NOMO-1 treated with DMSO at 0.1 percent for 48 hours (cell line): ENCODE measurements around the gene SGMS1.
"Not testable (repeated sequence)": the region's sequence is repeated elsewhere in the genome, so short reads cannot be mapped to it uniquely, and the experiment has no call there.

Source experiments
- DNase-seq: peaks from one replicate; lab custom pipeline; 2025; ENCODE audit not compliant: unreplicated experiment; lab: John Stamatoyannopoulos, UW

The SGMS1 gene

GRCh38 chr10:50582766-50583762, 40.7 kb downstream of the SGMS1 start:
- DNase-seq = no peak

- DNase-seq = no peak
Measured at GRCh38 chr10:50582046-50582445, 41.7 kb downstream of the SGMS1 start.

GRCh38 chr10:50580262-50580891, 43.4 kb downstream of the SGMS1 start:
- DNase-seq = no peak

- DNase-seq = no peak
Measured at GRCh38 chr10:50579491-50580261, 44.1 kb downstream of the SGMS1 start.

DNA sequence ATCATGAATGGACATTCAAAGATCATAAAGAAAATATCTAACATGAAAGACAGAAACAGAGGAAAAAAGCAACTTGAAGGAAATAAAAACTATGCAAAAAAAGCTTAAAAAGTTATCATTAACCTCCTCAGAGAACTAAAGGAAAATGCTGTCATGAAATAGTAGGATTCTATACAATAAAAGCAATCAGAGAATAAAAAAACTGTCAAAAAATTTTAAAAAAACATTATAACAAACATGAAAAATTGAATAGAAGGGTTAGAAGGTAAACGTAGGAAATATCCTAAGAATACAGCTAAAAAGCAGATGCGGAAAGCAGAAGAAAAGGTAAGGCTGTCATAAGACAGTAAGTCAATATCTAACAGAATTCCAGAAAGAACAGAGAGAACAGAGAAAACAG, 44.8 kb downstream of the SGMS1 start:
- DNase-seq = no peak

DNA sequence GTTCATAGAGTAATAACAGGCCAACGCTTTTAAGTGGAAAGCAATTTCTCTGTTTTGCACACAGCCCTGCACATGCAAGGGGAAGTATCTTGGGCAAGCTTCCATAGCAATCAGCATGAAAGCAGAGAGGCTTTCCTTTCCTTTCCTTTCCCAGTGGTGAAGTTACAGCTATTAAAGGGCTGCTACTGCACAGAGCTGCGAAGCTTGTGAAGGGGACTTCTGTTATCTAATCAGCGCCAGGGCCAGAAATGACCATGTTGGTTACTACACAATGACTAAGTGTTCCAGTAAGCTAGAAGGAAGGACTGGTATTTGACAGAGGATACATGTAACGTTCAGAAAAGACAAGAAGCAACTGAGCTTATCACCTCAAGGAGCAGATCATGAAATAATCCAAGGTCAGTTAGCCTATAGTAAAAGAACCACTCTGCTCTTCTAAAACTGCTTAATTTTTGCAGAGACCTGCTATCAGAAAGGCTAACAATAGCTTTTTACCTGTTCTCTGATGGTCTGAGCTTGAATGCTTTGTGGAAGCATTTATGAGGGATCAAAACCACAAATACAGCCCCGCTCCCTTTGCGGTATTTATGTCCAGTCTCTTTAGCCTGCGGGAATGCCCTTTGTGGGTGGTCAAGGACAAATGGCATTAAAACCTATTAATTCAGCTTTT, 45.9 kb downstream of the SGMS1 start:
- DNase-seq = peak; percentile 53

DNA sequence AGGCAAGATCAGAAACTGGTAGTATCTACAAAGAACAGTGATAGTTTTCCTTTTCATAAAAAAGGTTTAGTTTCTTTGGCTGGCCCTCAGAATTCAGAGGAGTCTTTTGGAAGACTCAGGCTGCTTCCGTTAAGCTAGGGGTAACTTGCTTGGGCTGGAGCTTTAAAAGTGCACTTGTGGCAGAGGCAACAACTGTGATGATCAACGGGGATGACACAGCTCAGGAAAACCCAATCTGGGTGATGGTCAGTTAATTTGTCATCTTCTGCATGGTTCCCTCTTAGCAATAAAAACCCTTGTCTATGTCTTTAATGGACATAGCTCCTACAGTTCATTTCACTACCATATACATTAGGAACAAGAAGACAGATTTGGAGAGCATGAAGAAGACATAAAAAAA, 46.7 kb downstream of the SGMS1 start:
- no peak for DNase-seq

DNA sequence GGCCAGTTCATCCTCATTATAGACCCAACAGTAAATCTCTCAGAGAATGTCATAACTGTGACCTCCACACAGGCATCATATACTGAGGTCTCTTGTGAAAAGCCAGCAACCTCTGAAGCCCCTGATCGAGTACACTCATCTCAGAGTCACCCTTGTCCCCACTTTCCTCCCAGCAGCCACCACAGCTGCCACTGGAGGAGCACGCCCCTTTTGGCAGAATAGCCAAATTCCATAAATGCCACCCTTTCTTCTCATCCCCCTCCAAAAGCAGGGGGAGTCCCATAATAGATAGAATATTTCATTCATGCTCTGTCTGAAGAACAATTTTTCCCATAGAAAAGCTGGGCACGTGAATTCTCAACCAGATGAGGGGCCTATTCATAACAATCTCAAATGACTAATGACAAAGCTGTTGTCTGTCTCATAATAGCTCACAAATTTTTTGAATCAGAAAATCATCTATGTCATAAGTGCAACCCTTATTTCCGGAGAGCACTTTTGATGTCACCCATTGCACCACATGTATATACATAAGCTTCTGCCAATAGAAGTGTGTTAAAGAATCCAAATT, 47.4 kb downstream of the SGMS1 start:
- DNase-seq = no peak

GRCh38 chr10:50575477-50576244, 48.1 kb downstream of the SGMS1 start:
- DNase-seq = no peak

- DNase-seq = no peak
Measured at GRCh38 chr10:50574931-50575330, 48.8 kb downstream of the SGMS1 start.

DNA sequence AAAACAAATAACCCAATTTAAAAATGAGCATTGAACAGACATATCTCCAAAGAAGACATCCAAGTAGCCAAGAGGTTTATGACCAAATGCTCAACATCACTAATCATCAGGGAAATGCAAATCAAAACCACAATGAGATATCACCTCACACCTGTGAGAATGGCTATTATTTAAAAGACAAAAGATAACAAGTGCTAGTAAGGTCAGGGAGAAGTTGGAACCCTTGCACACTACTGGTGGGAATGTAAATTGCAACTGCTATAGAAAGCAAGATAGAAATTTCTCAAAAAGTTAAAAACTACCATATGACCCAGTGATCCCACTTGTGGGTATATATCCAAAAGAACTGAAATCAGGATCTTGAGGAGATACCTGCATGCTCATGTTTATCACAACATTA, 49.5 kb downstream of the SGMS1 start:
- no peak for DNase-seq

DNA sequence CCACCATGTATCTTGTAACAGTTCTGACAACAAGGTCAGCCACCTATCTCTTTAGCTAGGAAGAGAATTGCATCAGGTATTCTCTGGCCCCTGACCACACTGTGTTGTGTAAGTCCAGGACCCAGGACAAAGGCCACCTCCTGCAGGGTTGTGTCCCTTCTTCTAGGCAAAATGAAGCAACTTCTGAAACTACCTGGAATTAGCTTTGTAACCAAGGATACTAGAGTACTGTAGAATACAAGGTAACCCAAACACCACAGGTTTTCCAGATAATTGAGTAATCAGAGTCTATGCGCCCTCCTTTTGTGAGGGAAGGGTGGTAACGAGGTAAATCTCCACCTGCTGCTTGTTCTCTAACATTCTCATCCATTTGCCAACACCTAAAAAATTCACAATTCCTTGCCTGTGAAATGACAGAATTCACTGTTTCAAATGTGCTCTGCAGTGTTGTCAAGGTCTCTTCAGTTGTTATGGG, 51.7 kb downstream of the SGMS1 start:
- no peak for DNase-seq

- not testable (repeated sequence) for DNase-seq
Measured at GRCh38 chr10:50568750-50569149, 55.0 kb downstream of the SGMS1 start.

DNA sequence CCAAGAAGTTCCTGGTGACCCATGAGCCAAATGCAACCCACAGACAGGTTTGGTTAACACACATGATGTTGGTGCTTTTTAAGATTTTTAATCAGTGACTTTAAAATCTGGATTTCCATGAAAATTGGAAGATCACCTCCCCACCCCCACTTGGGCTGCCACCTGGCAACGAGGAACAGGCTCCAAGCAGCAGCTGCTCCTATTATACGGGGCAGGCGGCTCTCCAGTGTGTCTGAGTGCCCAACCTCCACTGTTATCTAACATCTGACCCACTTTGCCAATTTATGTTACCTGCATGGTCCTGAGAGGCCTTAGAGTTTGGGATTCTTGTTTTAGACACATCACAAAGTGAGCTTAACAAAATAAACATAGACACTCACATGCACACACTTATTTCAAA, 56.4 kb downstream of the SGMS1 start:
- no peak for DNase-seq

- DNase-seq = no peak
Measured at GRCh38 chr10:50566150-50566549, 57.6 kb downstream of the SGMS1 start.

DNA sequence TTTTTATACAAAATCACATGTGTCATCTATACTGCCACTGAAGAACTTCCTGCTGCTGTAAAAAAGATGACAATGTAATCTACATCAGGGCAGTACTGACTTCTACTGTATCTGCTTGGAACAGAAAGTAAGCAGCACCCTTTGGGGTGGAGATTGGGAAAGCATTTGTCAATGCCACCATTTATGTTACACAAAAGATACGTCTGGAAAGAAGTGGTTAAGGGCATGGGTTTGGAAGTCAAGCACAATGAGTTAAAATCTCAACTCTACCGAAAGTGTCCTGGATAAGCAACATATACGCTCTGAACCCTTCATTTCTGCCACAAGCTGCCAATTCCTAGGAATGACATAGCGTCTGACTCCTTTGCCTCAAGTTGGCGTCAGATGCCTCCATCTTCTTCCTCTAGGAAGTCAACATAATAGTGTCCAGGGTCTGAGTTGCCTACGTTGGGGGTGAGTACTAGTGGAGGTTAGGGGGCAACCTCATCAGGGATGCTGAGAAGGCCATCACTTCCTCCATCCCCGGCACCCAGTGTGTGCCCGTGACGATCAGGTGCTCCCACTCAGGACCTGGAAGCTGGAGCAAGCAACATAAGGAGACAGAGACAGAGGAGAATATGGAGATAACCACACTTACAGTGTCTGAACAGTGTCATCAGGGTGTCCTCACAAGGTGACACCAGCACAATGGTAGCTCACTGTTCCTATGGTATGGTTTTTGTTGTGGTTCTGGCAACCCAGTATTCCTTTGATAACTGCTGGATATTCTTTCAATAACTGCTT, 58.3 kb downstream of the SGMS1 start:
- DNase-seq = no peak

- DNase-seq = no peak
Measured at GRCh38 chr10:50563906-50564305, 59.9 kb downstream of the SGMS1 start.

- no peak for DNase-seq
Measured at GRCh38 chr10:50561816-50562215, 61.9 kb downstream of the SGMS1 start.

DNA sequence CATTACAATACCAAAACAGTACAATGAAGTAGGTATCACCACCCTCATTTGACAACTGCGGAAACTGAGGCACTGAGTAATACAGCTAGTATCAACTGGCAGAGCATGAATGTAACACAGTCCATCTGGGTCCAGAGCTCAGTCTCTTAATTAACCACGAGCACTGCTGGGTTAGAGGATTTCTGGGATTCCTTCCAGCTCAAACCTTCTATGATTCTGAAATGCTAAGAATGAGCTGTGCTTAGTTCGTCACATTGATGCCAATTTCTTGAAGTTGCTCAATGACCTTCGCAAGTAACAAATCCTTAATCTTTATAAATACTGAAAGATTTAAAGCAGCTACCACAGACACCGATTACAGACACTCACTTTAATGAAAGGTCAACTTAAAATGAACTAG, 62.5 kb downstream of the SGMS1 start:
- no peak for DNase-seq
